PC-3 (cell line): ENCODE measurements around the gene PPL. TPM values are rescaled to one million over a fixed set of nuclear protein-coding genes. Genes with fewer than 3 reads are reported as not detected.
A peak's percentile ranks its signal among the peaks of the same experiment; 100 is the strongest.

Experiments used
- ATAC-seq: fragments of 200-7000 bp; cut with Tn5 transposase; 2 replicates; pipeline ENCODE4 v1.9.1; 2020; ENCODE audit warnings: mild to moderate bottlenecking, moderate library complexity
- BruUV-seq: library from RNA; stranded (reverse); fragments of 400-500 nt; replicated peaks from 2 replicates; lab custom pipeline; 2021; lab: Mats Ljungman, UMichigan
- CTCF ChIA-PET: fragments of 300-600 bp; sonication (Branson Sonifier 250); formaldehyde crosslinking; loops from one replicate; lab custom pipeline; 2022; ENCODE audit warnings: antibody characterized with exemption; lab: Charles Lee
- POLR2A ChIA-PET: fragments of 300-600 bp; sonication (Branson Sonifier 250); formaldehyde crosslinking; loops from one replicate; lab custom pipeline; 2022; ENCODE audit warnings: antibody characterized with exemption; ENCODE audit not compliant: unreplicated experiment; lab: Charles Lee
- DNase-seq: peaks from one replicate; pipeline ENCODE4 v3.0.0-alpha.2; 2015
- H2AFZ ChIP-seq: fragments of 300-600 bp; sonication (generic); 2 replicates; pipeline ENCODE4 v1.6.0; 2016; ENCODE audit warnings: antibody characterized with exemption, low read length
- H3F3A ChIP-seq: fragments of 300-600 bp; sonication (generic); one replicate; pipeline ENCODE4 v1.6.0; 2017; ENCODE audit warnings: antibody characterized with exemption, low read length, control low read depth, mild to moderate bottlenecking; ENCODE audit not compliant: unreplicated experiment
- H3K27ac ChIP-seq: fragments of 300-600 bp; sonication (generic); 2 replicates; pipeline ENCODE4 v1.5.1; 2016; ENCODE audit warnings: mild to moderate bottlenecking, low read length
- H3K27me3 ChIP-seq: fragments of 300-600 bp; sonication (generic); 2 replicates; pipeline ENCODE4 v1.6.1; 2016; ENCODE audit warnings: low read length, mixed read lengths
- H3K36me3 ChIP-seq: fragments of 300-600 bp; sonication (generic); 2 replicates; pipeline ENCODE4 v1.6.1; 2016; ENCODE audit warnings: low read depth, mixed run types, low read length, mixed read lengths
- H3K4me1 ChIP-seq: fragments of 300-600 bp; sonication (generic); 2 replicates; pipeline ENCODE4 v1.5.1; 2016; ENCODE audit warnings: low read length; ENCODE audit not compliant: insufficient read depth
- H3K4me2 ChIP-seq: fragments of 300-600 bp; sonication (generic); 2 replicates; pipeline ENCODE4 v1.6.0; 2016; ENCODE audit warnings: low read length
- H3K4me3 ChIP-seq: fragments of 300-600 bp; sonication (generic); 2 replicates; pipeline ENCODE4 v1.5.1; 2016; ENCODE audit warnings: mild to moderate bottlenecking, low read length, mixed read lengths
- H3K79me2 ChIP-seq: fragments of 300-600 bp; sonication (generic); 2 replicates; pipeline ENCODE4 v1.6.1; 2017; ENCODE audit warnings: low read length, mixed read lengths
- H3K9ac ChIP-seq: fragments of 300-600 bp; sonication (generic); 2 replicates; pipeline ENCODE4 v1.6.0; 2016; ENCODE audit warnings: mild to moderate bottlenecking, low read length
- H3K9me2 ChIP-seq: fragments of 300-600 bp; sonication (generic); replicated peaks from 2 replicates; pipeline ENCODE4 v1.6.1; 2016; ENCODE audit warnings: mixed run types, low read length, mixed read lengths
- H3K9me3 ChIP-seq: fragments of 300-600 bp; sonication (generic); 2 replicates; pipeline ENCODE4 v1.6.1; 2016; ENCODE audit warnings: low read length, mixed read lengths
- H4K20me1 ChIP-seq: fragments of 300-600 bp; sonication (generic); 2 replicates; pipeline ENCODE4 v1.6.1; 2016; ENCODE audit warnings: low read length, mixed read lengths
- EZH2 ChIP-seq: fragments of 300-600 bp; sonication (generic); IDR thresholded peaks from one replicate; pipeline ENCODE4 v1.6.1; 2017; ENCODE audit warnings: antibody characterized with exemption, mild to moderate bottlenecking, low read length; ENCODE audit not compliant: unreplicated experiment
- EZH2phosphoT487 ChIP-seq: fragments of 300-600 bp; sonication (generic); IDR thresholded peaks from 2 replicates; pipeline ENCODE4 v1.6.1; 2018; ENCODE audit warnings: mild to moderate bottlenecking, antibody characterized with exemption, low read length, borderline replicate concordance
- intact Hi-C: fragments of 100-400 bp; cut with micrococcal nuclease; formaldehyde crosslinking; loops from 2 replicates; pipeline ENCODE4 v1.9.0; 2023
- total RNA-seq: library from RNA; depleted of rRNA; stranded (reverse); fragments of >200 nt; gene quantifications from 2 replicates; pipeline ENCODE4 v1.2.3, GENCODE V29; 2014
- TF ChIP-seq, protein P1 (sequence below): fragments of 300-600 bp; sonication (generic); conservative IDR thresholded peaks from 2 replicates; pipeline ENCODE4 v1.5.1; 2017; ENCODE audit warnings: antibody characterized with exemption, low read depth, mild to moderate bottlenecking, low read length

PPL gene
- total RNA-seq, 1 experiment from 2014 or later: 18.8 TPM

DNA sequence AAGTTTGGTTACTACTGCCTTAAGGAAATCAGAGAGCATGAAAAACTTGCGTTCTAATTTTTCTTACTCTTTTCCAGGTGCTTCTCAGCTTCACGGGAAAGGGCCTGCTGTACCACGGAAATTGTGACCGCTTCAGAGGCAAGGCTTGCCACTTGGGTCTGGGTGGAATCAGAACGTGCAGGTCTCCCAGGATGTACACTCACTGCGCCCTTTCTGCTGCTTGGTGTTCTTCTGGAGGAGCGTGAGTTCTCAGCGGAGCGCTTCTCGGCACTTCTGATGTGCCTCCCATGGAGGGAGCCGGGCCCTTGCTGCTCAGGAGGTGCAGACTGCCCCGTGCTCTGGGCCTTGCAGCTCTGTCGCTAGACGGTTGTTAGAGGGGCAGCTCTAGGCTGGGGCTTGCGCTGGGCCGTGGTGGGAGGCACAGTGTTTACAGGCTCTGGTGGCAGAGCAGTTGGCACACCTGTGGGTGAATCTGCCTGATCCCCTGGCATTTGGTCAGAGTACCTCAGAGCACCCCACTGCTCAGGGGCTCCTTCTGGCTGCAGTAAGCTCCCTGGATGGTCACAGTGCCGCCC is 56.9 kb downstream of the PPL start:
- H3K27me3 ChIP-seq: no peaks in the 10 kb centered on the region
- no peak overlapping the region for H3K4me3 ChIP-seq
- BruUV-seq: no TSS peak
- H3K4me1 ChIP-seq: peaks cover 34% of the 10 kb centered on the region
- no peaks in the 10 kb centered on the region for H3K79me2 ChIP-seq
- DNase-seq (no peak), ATAC-seq (no peak)
- no peaks in the 10 kb centered on the region for H3K9me3 ChIP-seq
- intact Hi-C loops: loop anchor here (2.0 kb wide), 1 partner anchor 13 kb away; no protein-coding TSS in a partner anchor
- H3K36me3 ChIP-seq: peaks cover 27% of the 10 kb centered on the region
- H3K27ac ChIP-seq: no peak overlapping the region
- H3F3A ChIP-seq: no peaks in the 10 kb centered on the region
- no peaks in the 10 kb centered on the region for H3K9me2 ChIP-seq
- TF ChIP-seq, protein P1, sequence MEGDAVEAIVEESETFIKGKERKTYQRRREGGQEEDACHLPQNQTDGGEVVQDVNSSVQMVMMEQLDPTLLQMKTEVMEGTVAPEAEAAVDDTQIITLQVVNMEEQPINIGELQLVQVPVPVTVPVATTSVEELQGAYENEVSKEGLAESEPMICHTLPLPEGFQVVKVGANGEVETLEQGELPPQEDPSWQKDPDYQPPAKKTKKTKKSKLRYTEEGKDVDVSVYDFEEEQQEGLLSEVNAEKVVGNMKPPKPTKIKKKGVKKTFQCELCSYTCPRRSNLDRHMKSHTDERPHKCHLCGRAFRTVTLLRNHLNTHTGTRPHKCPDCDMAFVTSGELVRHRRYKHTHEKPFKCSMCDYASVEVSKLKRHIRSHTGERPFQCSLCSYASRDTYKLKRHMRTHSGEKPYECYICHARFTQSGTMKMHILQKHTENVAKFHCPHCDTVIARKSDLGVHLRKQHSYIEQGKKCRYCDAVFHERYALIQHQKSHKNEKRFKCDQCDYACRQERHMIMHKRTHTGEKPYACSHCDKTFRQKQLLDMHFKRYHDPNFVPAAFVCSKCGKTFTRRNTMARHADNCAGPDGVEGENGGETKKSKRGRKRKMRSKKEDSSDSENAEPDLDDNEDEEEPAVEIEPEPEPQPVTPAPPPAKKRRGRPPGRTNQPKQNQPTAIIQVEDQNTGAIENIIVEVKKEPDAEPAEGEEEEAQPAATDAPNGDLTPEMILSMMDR: no peak
- TF ChIP-seq EZH2phosphoT487 (no peak), EZH2 (no peak)
- H4K20me1 ChIP-seq: no peaks in the 10 kb centered on the region
- no peak overlapping the region for H3K9ac ChIP-seq
- H3K4me2 ChIP-seq: no peak overlapping the region
- ChIA-PET CTCF (no interaction called here), POLR2A (no interaction called here)
- H2AFZ ChIP-seq: no peak overlapping the region

DNA sequence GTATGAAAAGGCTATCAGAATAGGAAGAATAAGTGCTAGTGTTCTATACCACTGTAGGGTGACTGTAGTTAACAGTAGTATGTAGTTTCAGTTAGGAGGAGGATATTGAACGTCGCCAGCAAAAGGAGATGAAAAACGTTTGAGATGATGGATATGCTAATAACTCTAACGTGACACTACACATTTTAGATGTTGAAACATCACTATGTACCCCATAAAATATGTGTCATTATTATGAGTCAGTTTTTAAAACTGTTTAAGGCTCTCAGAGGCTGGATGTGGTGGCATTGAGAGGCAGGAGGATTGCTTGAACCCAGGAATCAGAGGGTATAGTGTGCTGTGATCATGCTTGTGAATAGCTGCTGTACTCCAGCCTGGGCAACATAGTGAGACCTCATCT is 57.9 kb downstream of the PPL start:
- no peaks in the 10 kb centered on the region for H4K20me1 ChIP-seq
- no peak overlapping the region for H3K9ac ChIP-seq
- TF ChIP-seq EZH2phosphoT487 (no peak), EZH2 (no peak)
- no TSS peak for BruUV-seq
- no peak overlapping the region for H3K4me2 ChIP-seq
- DNase-seq: peak; percentile 53
- peak; percentile 22 for ATAC-seq
- H3K27me3 ChIP-seq: no peaks in the 10 kb centered on the region
- no peak overlapping the region for H2AFZ ChIP-seq
- CTCF ChIA-PET: no interaction called here
- peaks cover 34% of the 10 kb centered on the region for H3K4me1 ChIP-seq
- POLR2A ChIA-PET: no interaction called here
- no peaks in the 10 kb centered on the region for H3F3A ChIP-seq
- peak overlapping the region; percentile 20 for H3K27ac ChIP-seq
- no peaks in the 10 kb centered on the region for H3K9me3 ChIP-seq
- H3K36me3 ChIP-seq: peaks cover 24% of the 10 kb centered on the region
- intact Hi-C loops: no loop called here
- no peak overlapping the region for H3K4me3 ChIP-seq
- H3K79me2 ChIP-seq: no peaks in the 10 kb centered on the region
- H3K9me2 ChIP-seq: no peaks in the 10 kb centered on the region

DNA sequence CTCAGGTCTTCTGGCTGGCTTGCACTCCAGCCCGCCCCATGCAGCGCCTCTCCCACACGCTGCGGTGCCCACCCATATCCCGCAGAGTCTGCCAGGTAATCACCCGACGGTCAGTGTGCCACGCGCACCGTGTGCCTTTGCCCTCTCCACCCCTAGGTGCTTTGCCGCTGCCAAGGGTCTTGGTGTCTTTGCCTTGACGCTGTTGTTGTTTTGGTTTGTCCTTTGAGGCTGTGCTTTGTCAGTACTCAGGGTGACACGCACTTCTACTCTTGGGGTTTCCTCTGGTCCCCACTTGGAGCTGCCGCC is 59.6 kb downstream of the PPL start:
- no peak overlapping the region for H3K4me2 ChIP-seq
- ChIA-PET POLR2A (no interaction called here), CTCF (no interaction called here)
- peaks cover 22% of the 10 kb centered on the region for H3K4me1 ChIP-seq
- H3K9me3 ChIP-seq: no peaks in the 10 kb centered on the region
- BruUV-seq: no TSS peak
- TF ChIP-seq EZH2phosphoT487: no peak
- no peak for TF ChIP-seq EZH2
- TF ChIP-seq, protein P1: no peak
- no peaks in the 10 kb centered on the region for H3F3A ChIP-seq
- H3K27me3 ChIP-seq: no peaks in the 10 kb centered on the region
- no peaks in the 10 kb centered on the region for H3K9me2 ChIP-seq
- intact Hi-C loops: no loop called here
- H4K20me1 ChIP-seq: no peaks in the 10 kb centered on the region
- H3K79me2 ChIP-seq: no peaks in the 10 kb centered on the region
- H3K27ac ChIP-seq: no peak overlapping the region
- DNase-seq (no peak), ATAC-seq (no peak)
- H2AFZ ChIP-seq: no peak overlapping the region
- H3K9ac ChIP-seq: no peak overlapping the region
- H3K4me3 ChIP-seq: no peak overlapping the region
- H3K36me3 ChIP-seq: peaks cover 21% of the 10 kb centered on the region
